ENCODE measurements around the gene MYL3. TPM values are rescaled to one million over a fixed set of nuclear protein-coding genes. Genes with fewer than 3 reads are reported as not detected.
A peak's percentile ranks its signal among the peaks of the same experiment; 100 is the strongest.

The MYL3 gene
- total and polyA plus RNA-seq, 2 of the 4 experiments (the other 2 are of a cell fraction) = 0.09 TPM; not detected in 1

DNA sequence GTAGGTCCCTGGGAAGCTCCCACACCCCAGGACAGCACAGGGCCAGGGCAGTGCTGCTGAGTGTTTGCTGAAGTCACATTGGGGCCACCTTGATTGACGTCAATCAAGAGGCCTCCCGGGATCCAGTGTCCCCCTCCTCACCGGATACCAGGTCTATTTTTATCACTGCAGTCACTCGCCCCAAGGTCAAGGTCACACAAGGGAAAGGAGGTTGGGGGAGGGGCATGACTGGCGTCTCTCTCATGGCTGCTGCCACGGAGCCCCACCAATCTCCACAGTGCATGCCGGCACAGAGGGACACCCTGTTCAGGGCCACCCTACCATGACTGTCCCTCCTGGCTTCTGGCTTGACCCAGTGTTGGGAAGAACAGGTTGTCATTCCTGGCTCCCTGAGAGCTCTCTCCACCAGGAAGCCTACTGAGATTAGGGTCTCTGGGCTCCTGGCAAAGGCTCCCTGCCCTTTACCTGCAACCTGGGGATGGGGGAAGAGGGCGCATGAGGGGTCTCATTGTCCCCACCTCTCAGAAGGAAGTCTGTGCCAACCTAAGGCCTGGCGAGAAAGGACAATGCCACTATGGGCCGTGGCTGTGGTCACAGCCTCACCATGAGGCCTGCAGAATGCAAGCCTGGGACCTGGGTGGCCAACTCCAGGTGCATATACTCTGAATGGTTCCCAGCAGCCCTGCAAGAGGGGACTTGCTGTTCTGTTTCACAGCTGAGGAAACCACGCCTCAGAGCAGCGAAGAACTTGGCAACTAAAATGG lies 1.5 kb downstream of the MYL3 start:
- intact Hi-C loops (cut with micrococcal nuclease) = no loop called here
- peaks cover 44% of the 10 kb centered on the region for H3K27me3 ChIP-seq (ENCODE audit: control insufficient read depth, insufficient read depth, low read length)
- H3K9me3 ChIP-seq (ENCODE audit: control insufficient read depth, insufficient read depth, low read length) = no peaks in the 10 kb centered on the region
- no peak overlapping the region for H3K4me2 ChIP-seq (ENCODE audit: low read depth, low read length)
- H4K5ac ChIP-seq (ENCODE audit: low read depth, low read length) = no peak overlapping the region
- no peak overlapping the region for H3K9ac ChIP-seq (ENCODE audit: low read depth, low read length)
- ChIA-PET POLR2A (ENCODE audit: unreplicated experiment) (no interaction called here), CTCF (no interaction called here)
- in situ Hi-C loops (cut with MboI; ENCODE audit: low sequenced_read_pairs) = no loop called here
- H2AFZ ChIP-seq (replicated peaks; ENCODE audit: low read length, poor library complexity) = peak overlapping the region; percentile 0
- no peak overlapping the region for H2BK20ac ChIP-seq (ENCODE audit: low read depth, low read length)
- no peaks in the 10 kb centered on the region for H4K20me1 ChIP-seq (ENCODE audit: insufficient read depth, low read length)
- no peak for TF ChIP-seq RCOR1 (IDR thresholded peaks at IDR 0.05; ENCODE audit: insufficient replicate concordance, low read length)
- no peak for TF ChIP-seq NFE2L2 (IDR thresholded peaks at IDR 0.05; ENCODE audit: low read depth, low read length)
- no TSS peak for BruUV-seq (replicated peaks)
- H4K91ac ChIP-seq (ENCODE audit: insufficient read depth, low read depth, low read length) = no peak overlapping the region
- no peak overlapping the region for H3K14ac ChIP-seq (replicated peaks; ENCODE audit: low read depth, low read length)
- H3K56ac ChIP-seq (ENCODE audit: extremely low read depth, insufficient read depth, low read length) = no peak overlapping the region
- no peak overlapping the region for H3K4ac ChIP-seq (ENCODE audit: low read depth, low read length)
- no peak overlapping the region for H2BK15ac ChIP-seq (ENCODE audit: low read depth, low read length)
- no peak overlapping the region for H3K4me3 ChIP-seq (ENCODE audit: insufficient read depth, low read depth, low read length)
- H3K4me1 ChIP-seq (ENCODE audit: control insufficient read depth, insufficient read depth, low read length) = no peaks in the 10 kb centered on the region; the same call in 1 of the 2 replicates
- no peaks in the 10 kb centered on the region for H3K79me1 ChIP-seq (ENCODE audit: low read depth in 1 of 2, low read length in 2 of 2)
- H3K27ac ChIP-seq (ENCODE audit: insufficient read depth, low read length) = no peak overlapping the region
- ATAC-seq (ENCODE audit: low read depth) = no peak
- 93% methylated on average over 4 of the region's 12 CpGs; no CpG with 5 or more reads in 1 of the 2 experiments for WGBS, 2 experiments (ENCODE audit: extremely low coverage in 2 of 2, insufficient read length in 1 of 2)
- H3K18ac ChIP-seq (ENCODE audit: low read depth, low read length) = no peak overlapping the region
- no peak overlapping the region for H4K8ac ChIP-seq (ENCODE audit: low read depth in 2 of 2, low read length in 2 of 2)
- peak overlapping the region; percentile 47 for H2AK9ac ChIP-seq (replicated peaks; ENCODE audit: low read depth, low read length, poor library complexity)
- no peaks in the 10 kb centered on the region for H3K36me3 ChIP-seq (ENCODE audit: control insufficient read depth, insufficient read depth, low read length)
- H2BK5ac ChIP-seq (ENCODE audit: low read depth, low read length, poor library complexity, severe bottlenecking) = no peak overlapping the region
- no peak for DNase-seq
- dilution Hi-C loops (cut with HindIII; ENCODE audit: low sequenced_read_pairs, unreplicated experiment) = no loop called here
- H3K9me1 ChIP-seq (ENCODE audit: insufficient read depth, low read length) = no peaks in the 10 kb centered on the region; the same call in 1 of the 2 replicates
- H2BK120ac ChIP-seq (ENCODE audit: low read depth, low read length) = no peak overlapping the region
- no peak overlapping the region; the same call in 1 of the 2 replicates for H3K23ac ChIP-seq (ENCODE audit: low read depth, low read length)
- no peak overlapping the region for H2AK5ac ChIP-seq (ENCODE audit: low read depth, low read length)
